Measurements from ENCODE around the gene CEP112.

DNA sequence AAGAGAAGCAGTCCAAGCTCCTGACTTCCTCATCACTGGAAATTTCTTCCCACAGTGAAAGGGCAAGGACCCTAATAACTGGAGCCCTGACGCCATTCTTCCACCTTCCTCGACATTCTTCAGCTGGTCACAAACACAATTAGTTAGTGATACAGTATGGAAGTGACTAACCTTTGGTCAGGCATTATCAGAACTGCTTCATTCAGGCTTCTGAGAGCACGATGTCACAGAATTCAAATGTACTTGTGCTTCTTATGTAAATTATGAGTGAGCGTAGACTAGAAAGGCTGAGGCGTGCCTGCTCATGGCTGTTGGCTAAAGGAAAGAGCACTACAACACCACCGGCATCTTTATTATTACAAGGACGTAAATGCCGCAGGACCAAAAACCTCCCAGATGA is 327.5 kb downstream of the CEP112 start:
- TF ChIP-seq STAT1 (IDR thresholded peaks at IDR 0.05; ENCODE audit: unreplicated experiment) (no peak), EZH2 (IDR thresholded peaks at IDR 0.05; ENCODE audit: low read depth, unreplicated experiment) (no peak), POLR2AphosphoS5 (IDR thresholded peaks at IDR 0.05; ENCODE audit: low read depth) (no peak), EZH2phosphoT487 (IDR thresholded peaks at IDR 0.05; ENCODE audit: unreplicated experiment) (no peak)
- TF ChIP-seq, protein P1, sequence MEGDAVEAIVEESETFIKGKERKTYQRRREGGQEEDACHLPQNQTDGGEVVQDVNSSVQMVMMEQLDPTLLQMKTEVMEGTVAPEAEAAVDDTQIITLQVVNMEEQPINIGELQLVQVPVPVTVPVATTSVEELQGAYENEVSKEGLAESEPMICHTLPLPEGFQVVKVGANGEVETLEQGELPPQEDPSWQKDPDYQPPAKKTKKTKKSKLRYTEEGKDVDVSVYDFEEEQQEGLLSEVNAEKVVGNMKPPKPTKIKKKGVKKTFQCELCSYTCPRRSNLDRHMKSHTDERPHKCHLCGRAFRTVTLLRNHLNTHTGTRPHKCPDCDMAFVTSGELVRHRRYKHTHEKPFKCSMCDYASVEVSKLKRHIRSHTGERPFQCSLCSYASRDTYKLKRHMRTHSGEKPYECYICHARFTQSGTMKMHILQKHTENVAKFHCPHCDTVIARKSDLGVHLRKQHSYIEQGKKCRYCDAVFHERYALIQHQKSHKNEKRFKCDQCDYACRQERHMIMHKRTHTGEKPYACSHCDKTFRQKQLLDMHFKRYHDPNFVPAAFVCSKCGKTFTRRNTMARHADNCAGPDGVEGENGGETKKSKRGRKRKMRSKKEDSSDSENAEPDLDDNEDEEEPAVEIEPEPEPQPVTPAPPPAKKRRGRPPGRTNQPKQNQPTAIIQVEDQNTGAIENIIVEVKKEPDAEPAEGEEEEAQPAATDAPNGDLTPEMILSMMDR (conservative IDR thresholded peaks at IDR 0.05; ENCODE audit: low read depth in 2 of 2), result no peak
- TF ChIP-seq, protein P2, sequence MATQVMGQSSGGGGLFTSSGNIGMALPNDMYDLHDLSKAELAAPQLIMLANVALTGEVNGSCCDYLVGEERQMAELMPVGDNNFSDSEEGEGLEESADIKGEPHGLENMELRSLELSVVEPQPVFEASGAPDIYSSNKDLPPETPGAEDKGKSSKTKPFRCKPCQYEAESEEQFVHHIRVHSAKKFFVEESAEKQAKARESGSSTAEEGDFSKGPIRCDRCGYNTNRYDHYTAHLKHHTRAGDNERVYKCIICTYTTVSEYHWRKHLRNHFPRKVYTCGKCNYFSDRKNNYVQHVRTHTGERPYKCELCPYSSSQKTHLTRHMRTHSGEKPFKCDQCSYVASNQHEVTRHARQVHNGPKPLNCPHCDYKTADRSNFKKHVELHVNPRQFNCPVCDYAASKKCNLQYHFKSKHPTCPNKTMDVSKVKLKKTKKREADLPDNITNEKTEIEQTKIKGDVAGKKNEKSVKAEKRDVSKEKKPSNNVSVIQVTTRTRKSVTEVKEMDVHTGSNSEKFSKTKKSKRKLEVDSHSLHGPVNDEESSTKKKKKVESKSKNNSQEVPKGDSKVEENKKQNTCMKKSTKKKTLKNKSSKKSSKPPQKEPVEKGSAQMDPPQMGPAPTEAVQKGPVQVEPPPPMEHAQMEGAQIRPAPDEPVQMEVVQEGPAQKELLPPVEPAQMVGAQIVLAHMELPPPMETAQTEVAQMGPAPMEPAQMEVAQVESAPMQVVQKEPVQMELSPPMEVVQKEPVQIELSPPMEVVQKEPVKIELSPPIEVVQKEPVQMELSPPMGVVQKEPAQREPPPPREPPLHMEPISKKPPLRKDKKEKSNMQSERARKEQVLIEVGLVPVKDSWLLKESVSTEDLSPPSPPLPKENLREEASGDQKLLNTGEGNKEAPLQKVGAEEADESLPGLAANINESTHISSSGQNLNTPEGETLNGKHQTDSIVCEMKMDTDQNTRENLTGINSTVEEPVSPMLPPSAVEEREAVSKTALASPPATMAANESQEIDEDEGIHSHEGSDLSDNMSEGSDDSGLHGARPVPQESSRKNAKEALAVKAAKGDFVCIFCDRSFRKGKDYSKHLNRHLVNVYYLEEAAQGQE (IDR thresholded peaks at IDR 0.05; ENCODE audit: unreplicated experiment), result no peak
